GM21529 (cell line): ENCODE measurements around the gene POU5F1.
A peak's percentile ranks its signal among the peaks of the same experiment; 100 is the strongest.

Experiments
- ATAC-seq: cut with Tn5 transposase; IDR thresholded peaks from one replicate; pipeline ENCODE4 v1.9.1; 2021; ENCODE audit not compliant: unreplicated experiment

The POU5F1 gene

DNA sequence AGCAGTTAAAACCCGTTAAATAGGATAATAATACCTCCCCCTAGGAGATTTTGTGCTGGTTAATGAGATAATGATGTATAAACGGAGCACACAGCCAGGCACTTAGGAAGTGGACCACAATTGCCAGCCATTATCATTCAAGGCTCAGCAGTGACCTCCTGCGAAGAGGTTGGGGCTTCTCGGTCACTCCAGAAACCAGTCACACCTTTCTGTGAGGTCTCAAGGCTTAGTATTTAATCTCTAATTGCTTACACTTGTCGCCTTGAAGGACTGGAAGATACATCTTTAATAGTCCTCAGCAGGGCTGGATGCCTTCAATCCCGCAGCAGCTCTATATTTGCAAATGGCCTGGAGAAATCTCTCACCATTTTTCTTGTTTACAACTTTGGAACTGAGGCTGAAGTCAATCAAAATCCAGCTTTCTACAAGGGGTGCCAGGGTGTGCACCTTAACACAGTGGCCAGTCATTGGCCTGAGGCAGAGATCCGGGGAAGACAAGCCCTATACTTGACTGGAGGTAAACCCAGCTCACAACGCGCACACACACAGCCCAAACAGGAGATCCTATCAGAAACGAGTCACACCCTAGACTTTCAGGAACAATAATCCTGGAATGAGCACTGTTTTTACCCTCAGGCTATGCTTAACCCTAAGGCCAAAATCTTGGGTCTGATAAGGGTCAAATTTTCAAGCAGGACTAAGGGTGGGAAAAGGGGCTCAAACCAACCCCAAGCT is 1.2 kb downstream of the POU5F1 start:
- no peak for ATAC-seq

DNA sequence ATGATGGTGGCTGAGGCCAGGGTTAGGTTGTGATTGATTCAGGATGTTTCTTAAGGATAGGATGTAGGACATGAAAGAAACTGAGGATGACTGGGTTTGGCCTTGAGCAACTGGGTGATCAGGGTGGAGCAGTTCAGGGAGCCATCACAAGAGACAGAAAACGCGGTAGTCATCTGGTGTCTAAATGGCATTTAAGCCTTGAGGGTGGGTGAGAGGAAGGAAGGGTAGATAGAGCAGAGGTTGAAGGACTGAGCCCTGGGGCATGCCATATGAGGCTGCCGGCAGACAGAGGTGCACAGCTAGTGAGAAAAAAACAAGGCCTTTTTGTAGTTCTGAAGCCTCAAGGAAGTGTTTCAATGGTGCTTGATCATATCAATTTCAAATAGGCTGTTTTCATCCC is 1.9 kb downstream of the POU5F1 start:
- no peak for ATAC-seq

DNA sequence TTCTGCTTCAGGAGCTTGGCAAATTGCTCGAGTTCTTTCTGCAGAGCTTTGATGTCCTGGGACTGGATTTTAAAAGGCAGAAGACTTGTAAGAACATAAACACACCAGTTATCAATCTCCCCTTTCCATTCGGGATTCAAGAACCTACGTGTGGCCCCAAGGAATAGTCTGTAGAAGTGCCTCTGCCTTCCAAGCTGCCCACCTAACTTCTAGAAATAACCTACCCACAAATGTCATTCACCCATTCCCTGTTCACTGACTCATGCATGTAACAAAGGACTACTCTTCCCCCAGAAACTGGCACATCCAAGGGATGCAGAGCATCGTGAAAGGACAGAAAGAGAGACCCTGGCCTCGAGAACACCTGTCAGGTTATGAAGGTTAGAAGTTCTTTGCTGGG is 4.5 kb downstream of the POU5F1 start:
- no peak for ATAC-seq

DNA sequence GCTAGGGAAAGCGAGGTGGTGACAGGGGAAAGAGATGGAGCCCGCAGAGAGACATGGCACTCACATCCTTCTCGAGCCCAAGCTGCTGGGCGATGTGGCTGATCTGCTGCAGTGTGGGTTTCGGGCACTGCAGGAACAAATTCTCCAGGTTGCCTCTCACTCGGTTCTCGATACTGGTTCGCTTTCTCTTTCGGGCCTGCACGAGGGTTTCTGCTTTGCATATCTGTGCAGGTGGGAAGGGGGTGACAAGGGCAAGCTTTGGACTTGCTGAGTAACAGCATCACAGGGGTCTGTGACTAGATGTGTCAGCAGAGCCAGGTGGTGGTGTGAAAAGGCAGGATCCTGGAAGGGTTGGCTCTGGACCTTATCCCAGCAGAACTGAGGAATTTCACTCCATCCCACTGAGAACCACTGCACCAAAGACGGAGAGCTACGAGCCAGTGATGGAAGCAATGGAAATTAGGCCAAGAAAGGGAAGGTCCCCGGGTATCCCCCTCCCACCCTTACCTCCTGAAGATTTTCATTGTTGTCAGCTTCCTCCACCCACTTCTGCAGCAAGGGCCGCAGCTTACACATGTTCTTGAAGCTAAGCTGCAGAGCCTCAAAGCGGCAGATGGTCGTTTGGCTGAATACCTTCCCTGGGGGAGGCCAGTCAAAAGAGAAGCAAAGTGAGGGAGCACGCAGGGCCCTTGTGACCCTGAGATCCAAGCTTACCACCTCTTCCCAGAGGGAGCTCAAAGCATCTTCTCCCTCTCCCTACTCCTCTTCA is 5.2 kb downstream of the POU5F1 start:
- ATAC-seq, result peak; percentile 76

DNA sequence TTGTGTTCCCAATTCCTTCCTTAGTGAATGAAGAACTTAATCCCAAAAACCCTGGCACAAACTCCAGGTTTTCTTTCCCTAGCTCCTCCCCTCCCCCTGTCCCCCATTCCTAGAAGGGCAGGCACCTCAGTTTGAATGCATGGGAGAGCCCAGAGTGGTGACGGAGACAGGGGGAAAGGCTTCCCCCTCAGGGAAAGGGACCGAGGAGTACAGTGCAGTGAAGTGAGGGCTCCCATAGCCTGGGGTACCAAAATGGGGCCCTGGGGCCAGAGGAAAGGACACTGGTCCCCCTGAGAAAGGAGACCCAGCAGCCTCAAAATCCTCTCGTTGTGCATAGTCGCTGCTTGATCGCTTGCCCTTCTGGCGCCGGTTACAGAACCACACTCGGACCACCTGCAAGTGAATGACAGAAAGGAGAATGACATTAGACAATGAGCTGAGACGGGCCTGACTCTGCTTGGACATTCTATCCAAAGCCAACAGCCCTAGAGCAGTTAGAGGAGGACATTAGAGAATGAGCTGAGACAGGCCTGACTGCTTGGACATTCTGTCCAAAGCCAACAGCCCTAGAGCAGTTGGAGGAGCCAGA is 5.9 kb downstream of the POU5F1 start:
- ATAC-seq, result peak; percentile 4

DNA sequence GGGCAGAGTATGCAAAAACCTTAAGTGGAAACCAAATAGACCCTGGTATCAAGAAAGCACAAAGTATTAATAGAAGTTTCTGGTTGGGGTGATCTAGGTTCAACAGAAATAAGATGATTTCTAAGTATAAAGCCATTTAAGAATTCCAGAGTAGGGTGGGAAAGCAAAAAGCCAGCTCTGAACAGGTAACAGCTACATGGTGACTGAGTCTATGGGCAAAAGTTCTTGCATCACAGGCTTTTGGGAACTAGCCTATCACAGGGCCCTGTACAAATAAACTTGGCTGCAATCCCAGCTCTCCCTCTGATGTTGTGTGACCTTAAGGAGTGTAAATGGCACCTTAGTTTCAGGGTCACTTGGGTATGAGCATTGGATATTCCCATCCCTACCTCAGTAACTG is 6.6 kb downstream of the POU5F1 start:
- ATAC-seq, result no peak

DNA sequence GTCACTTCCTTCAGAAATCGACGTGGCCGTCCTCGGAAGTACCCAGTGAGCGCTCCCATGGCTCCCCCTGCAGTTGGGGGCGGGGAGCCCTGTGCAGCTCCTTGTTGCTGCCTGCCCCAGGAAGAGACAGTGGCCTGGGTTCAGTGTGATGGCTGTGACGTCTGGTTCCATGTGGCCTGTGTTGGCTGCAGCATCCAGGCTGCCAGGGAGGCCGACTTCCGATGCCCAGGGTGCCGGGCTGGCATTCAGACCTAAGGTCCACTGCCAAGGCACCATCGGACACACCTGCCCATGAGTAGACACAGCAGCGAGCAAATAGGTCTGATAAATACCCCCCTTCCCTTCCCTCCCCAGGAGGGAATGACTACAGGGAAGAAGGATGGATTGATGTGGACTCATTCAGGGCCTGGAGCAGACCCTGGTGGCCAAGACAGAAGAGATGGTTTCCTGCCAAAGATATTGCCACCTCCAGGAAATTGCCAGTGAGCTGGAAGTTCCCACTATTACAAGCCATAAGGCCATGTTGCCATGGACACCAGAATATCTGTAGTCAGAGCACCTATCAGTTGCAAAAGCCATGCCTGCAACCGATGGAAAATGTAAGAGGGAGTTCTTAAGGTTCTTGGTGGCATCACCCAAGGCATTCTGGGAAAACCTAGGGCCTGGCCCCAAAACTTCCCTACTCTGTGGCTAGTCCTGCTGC is 7.9 kb downstream of the POU5F1 start:
- ATAC-seq, result no peak

DNA sequence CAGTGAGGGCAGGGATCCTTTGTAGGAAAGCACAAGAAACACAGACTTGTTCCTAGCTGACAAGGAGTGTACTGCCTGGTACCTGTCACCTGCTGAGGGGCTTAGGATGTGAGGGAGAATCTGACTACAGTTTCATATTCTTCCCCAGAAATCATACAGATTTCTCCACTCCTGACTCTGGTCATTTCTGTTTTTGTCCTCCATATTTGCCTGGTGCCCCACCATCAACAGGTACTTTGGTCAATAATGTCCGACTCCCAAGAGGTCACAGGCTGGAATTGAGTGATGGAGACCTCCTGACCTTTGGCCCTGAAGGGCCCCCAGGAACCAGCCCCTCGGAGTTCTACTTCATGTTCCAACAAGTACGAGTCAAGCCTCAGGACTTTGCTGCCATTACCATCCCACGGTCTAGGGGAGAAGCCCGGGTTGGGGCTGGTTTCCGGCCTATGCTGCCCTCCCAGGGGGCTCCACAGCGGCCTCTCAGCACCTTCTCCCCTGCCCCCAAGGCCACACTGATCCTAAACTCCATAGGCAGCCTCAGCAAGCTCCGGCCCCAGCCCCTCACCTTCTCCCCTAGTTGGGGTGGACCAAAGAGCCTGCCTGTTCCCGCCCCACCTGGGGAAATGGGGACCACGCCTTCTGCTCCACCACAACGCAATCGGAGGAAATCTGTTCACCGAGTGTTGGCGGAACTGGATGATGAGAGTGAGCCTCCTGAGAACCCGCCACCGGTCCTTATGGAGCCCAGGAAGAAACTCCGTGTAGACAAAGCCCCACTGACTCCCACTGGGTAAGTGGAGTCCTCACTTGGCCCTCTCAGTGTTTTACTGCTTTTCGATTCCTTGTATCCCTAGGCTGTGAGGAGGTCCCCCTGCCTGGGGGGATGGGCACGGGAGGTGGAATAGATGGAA is 9.0 kb downstream of the POU5F1 start:
- no peak for ATAC-seq

DNA sequence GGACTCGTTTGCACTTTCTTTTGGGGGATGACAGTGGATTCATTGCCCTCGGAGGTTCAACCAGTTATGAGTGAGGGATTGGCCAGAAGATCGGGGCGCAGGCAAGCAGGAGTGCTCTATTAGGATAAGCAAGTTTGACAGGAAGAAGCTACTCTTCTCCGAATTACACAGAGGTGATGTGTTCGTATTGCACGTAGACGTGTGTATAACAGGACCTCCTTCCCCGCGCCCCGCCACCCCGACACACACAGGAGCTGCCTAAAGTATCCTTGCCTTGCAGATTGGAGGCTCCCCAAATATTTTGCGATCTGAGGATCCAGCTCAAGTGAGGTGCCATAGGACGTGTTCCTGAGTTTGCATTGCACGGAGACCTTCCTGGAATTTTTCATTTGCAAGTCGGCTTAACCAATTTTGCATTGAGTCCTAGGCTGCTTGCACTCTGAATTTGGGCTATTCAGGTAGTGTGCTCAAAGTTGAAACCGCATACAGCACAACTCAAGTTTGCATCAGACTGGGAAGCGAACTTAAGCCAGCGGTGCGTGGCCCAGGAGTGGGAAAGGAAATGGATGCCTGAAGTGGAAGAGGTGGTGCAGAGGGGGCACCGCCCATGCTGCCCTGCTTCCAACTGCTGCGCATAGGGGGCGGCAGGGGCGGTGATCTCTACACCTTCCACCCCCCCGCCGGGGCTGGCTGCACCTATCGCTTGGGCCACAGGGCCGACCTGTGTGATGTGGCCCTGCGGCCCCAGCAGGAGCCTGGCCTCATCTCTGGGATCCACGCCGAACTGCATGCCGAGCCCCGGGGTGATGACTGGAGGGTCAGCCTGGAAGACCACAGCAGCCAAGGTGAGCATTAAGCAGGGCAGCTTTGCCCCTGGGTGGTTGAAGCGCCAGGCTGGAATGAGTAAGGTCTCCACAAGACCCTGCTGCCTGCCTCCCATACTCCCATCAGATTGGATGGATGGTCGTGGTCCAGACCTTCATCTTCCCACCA is 11.3 kb downstream of the POU5F1 start:
- no peak for ATAC-seq

DNA sequence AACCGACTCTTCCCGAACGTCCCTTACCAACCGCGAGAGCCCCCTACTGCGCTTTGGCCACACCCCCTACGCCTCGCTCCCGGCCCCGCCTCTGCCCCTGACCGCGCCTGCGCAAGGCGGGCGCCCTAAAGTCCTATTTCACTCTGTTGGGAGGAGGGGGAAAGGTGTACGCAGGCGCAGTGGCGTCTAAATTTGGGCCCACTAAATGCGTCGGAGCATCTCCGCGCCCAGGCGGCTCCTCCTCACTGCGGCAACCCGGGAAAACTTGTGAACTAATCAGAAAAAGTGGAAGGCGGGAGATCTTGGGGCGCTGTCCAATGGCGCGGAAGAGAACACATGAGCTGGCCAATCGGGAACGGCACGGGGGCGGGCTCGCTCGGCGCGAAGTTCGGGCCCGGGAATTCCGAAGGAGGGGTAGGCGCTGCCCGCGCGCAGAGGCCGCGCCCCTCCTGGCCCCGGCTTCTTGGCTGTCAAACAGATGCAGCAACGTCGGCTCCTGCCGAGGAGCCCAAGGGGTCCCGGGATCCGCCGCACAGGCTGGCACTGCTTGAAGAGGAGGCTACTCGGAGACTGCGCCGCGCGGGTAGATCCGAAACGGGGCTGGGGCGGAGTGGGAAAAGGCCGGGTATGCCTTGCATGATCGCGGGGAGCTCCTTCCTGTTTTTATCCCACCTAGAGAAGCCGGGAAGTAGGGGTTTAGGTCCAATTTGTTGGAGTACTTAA is 12.2 kb downstream of the POU5F1 start, which contains the start of gene TCF19:
TSS of gene TCF19 (plus strand) at position 450 of the 723 bp plus-strand sequence. CDS start 881 bp downstream, outside the sequence.
- peak; percentile 82 for ATAC-seq

DNA sequence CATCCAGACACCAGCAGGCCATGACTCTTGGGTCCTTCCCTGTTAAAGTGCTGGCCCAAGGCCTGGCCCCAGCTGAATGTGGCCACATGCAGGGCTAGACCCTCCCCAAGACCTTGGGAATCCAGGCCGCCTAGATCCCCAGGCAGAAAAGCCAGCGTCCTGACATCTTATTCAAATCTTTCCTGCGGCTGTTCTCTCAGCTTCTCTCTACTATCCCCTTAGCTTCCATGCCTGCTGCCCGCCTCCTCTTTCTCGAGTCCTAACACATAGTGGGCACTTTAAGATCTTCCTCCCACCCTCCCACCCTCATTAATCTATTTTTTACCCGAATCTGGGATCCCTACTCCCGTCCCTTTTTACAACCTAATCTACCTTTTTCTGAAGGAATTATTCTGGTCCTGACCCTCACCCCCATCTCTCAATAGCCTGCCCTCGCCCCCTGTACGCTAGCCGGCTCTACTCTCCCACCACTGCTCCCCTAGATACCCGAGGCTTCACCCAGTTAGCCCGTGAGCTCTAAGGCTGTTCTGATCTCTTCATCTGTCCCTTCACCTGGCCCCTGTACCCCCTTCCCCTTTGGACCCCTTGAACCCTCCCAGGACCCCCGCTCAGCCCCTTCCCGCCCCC is 12.9 kb downstream of the POU5F1 start, which contains the start of gene CCHCR1:
TSS of gene CCHCR1 (minus strand) at position 290 of the 627 bp plus-strand sequence. CDS start at position 88, 202 bp downstream.
- ATAC-seq, result peak; percentile 14

DNA sequence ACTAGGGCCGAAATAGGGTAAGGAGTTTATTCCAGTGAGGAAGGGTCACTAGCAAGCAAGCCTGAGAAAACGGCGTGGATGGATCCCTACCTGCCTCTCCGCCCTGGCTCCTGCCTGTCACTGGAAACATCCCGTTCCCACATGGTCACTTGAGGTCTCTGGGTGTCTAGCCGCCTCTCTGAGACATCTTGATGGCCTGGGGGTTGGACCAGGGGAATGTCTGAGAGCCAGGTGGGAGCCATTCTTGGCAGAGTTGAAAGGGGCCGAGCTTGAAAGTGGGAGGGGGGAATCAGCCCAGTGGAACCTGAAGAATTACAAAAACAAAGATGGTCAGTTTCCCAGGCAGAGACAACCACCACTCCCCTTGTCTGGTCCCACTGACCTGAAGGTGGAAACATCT is 13.8 kb downstream of the POU5F1 start:
- no peak for ATAC-seq

DNA sequence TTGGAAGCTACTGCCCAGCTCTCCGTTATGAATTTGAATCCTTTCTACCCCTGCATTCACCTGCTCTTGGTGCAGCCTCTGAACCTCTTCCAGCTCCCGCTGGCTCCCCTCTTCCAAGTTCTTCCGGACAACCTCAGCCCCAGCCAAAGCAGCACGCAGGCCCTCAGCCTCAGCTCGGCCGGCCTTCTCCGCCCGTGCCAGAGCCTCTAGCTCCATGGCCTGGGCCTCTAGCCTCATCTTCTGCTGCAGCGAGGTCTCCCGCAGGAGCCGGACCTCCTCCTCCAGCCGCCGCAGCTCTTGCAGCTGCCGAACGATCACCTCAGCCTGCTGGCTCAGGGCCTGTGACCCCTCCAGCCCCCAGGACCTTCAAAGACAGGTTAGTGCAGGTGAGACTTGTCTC is 16.0 kb downstream of the POU5F1 start:
- ATAC-seq, result no peak

DNA sequence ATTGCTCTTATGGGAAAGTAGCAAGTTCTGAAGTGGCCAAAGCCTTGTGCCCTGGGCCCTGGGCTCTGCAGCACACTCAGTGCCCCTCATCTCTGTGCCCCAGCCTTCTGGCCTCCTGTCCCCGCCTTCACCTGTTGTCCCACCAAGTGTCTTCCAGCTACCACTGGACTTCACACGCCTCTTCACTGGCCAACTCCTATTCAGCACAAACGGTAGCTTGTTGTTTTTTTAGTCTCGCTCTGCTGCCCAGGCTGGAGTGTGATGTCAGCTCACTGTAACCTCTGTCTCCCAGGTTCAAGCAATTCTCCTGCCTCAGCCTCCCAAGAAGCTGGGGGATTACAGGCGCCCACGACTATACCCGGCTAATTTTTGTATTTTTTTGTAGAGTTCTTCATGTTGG is 17.7 kb downstream of the POU5F1 start:
- no peak for ATAC-seq

DNA sequence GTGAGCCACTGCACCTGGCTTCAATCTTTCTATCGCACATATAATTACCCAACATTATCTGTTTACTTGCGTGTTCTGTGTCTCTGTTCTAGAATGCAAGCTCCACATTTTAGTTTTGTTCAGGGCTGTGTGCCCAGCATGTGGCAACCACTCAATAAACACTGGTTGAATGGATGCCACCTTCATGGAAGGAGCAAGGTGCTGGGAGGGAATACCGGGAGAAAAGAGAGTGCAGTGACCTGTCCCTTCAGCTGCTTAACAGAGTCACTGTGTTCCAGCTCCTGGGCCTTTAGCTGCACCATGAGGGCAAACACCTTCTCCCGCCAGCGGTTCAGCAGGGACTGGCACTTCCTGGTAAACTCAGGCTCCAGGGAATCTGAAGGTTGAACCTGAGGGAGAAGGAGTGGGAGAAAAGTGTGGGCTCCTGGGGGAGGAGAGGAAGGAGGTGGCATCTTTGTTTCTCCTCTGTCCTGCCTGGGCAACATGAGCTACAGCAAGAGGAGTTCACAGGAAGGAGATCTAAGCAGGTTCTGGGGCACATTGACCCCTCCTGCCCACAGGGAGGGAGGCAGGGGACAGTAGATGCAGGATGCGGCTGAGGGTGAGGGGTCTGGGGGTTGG is 20.5 kb downstream of the POU5F1 start:
- ATAC-seq, result no peak

DNA sequence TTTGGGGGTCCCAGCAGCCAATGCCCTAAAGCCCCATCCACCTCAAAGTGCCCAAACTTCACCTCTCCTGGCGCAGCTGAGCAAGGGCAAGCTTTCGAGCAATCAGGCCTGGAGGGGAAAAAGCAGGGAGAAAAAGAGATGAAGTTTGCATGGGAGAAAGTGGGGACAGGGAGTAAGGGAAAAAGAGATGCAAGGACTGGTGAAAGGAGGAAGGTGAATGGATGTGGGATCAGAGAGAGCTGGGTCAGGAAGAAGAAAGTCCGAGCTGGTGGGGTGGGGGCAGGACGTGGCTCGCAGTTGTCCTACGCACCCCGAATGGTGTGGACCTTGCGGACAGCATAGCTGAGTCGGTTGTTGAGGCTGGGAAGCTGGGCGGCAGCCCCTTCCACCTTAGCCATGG is 25.1 kb downstream of the POU5F1 start:
- no peak for ATAC-seq

DNA sequence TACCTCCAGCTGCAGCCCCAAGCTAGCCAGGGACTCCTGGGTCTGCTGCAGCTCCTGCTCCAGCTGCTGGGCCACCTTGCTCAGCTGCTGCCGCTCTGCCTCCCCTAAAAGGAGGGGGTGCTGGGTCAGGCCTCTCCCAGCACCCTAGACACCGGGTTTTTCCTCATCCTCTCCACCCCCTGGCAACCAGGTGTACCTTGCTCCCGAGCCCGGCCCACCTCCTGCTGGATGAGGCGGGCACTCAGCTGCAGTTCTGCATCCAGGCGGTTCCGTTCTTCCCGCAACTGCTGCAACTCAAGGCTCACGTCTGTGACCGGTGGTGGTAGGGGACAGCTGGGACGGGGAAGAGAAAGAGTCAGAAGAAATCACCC is 25.5 kb downstream of the POU5F1 start:
- ATAC-seq, result no peak
